ENCODE measurements around the gene OR10AG1. TPM values are rescaled to one million over a fixed set of nuclear protein-coding genes. Genes with fewer than 3 reads are reported as not detected.

Gene OR10AG1
- total and polyA plus RNA-seq, 2 of the 8 experiments (the other 6 are each of a cell fraction or from before 2014, with no cell fraction given) = not detected

DNA sequence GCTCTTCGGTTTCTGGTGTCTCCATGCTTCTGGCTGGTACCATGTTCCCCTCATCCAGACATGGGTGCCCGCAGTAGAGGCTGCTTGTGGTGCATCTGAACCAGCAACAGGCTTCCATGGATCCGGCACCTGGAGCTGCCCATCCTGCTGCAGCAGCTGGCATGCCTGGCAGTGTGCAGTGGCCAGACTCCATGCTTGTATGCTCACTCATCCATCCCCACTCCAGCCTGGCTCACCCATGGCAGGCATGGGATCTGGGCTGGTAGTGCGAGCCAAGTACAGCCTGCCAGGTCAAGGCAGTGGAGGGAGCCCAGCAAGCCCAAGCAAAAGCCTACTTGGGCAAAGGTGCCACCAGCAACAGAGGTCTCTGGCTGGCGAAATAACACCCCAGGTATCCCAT, 49.2 kb downstream of the OR10AG1 start:
- CTCF ChIA-PET (ENCODE audit: partially characterized antibody) = no interaction called here
- DNase-seq (ENCODE audit: low read depth in 1 of 2, low spot score in 2 of 2) (no peak), FAIRE-seq (no peak)
- Histone ChIP-seq H3K14ac (ENCODE audit: insufficient read length) (no peak overlapping the region), H3K23me2 (ENCODE audit: low read depth, low read length) (no peaks in the 10 kb centered on the region), H3K18ac (ENCODE audit: extremely low read depth, low read length) (no peak overlapping the region), H3K9ac (replicated peaks in 1 of 4; ENCODE audit: extremely low read depth in 1 of 4, low read depth in 3 of 4, low read length in 3 of 4) (no peak overlapping the region), H3K9me3 (ENCODE audit: insufficient read depth in 2 of 2, low read depth in 1 of 2, low read length in 1 of 2) (peaks cover 4 to 8% of the 10 kb centered on the region in 2 experiments; a peak in 3 of 4 replicates), H3K27me3 (replicated peaks in 1 of 4; ENCODE audit: control insufficient read depth in 3 of 4, extremely low read depth in 1 of 4, insufficient read depth in 3 of 4, low read length in 3 of 4) (no peaks in the 10 kb centered on the region), H3K4me2 (ENCODE audit: insufficient read depth in 1 of 2, low read depth in 2 of 2, low read length in 2 of 2) (no peak overlapping the region), H2BK15ac (ENCODE audit: low read length) (no peak overlapping the region), H3K4me1 (replicated peaks in 1 of 4; ENCODE audit: control insufficient read depth in 3 of 4, insufficient read depth in 4 of 4, low read length in 3 of 4) (no peaks in the 10 kb centered on the region), H3K4me3 (ENCODE audit: extremely low read depth in 1 of 4, insufficient read depth in 2 of 4, low read depth in 3 of 4, low read length in 4 of 4) (no peak overlapping the region), H2BK5ac (ENCODE audit: low read depth, low read length) (no peak overlapping the region), H2AK5ac (ENCODE audit: low read depth, low read length) (no peak overlapping the region), H2AFZ (ENCODE audit: low read length) (no peak overlapping the region), H4K8ac (ENCODE audit: extremely low read depth, insufficient read depth, low read length) (no peak overlapping the region), H3K56ac (replicated peaks; ENCODE audit: insufficient read length, low read depth, low read length) (no peak overlapping the region), H3K36me3 (ENCODE audit: control insufficient read depth in 2 of 4, insufficient read depth in 4 of 4, low read length in 3 of 4) (no peaks in the 10 kb centered on the region), H4K5ac (ENCODE audit: insufficient read length, low read depth, low read length) (no peak overlapping the region), H3K23ac (ENCODE audit: insufficient read length) (no peak overlapping the region), H2BK12ac (ENCODE audit: low read depth, low read length) (no peak overlapping the region), H3K79me1 (ENCODE audit: low read depth, low read length) (no peaks in the 10 kb centered on the region), H3K4ac (replicated peaks; ENCODE audit: insufficient read length, low read depth, low read length) (no peak overlapping the region), H2BK120ac (replicated peaks; ENCODE audit: low read depth, low read length) (no peak overlapping the region), H2BK20ac (ENCODE audit: low read length) (no peak overlapping the region), H3K79me2 (ENCODE audit: control insufficient read depth in 1 of 2, insufficient read depth in 2 of 2, low read length in 2 of 2) (no peaks in the 10 kb centered on the region), H3K27ac (ENCODE audit: low read depth, low read length) (no peak overlapping the region), H4K20me1 (replicated peaks in 1 of 2; ENCODE audit: control insufficient read depth in 1 of 2, insufficient read depth in 2 of 2, low read length in 2 of 2) (no peaks in the 10 kb centered on the region), H4K91ac (replicated peaks; ENCODE audit: insufficient read length, low read length) (no peak overlapping the region)
- POLR2A ChIA-PET (ENCODE audit: partially characterized antibody) = no interaction called here
- WGBS, 2 experiments (ENCODE audit: extremely low coverage in 1 of 2, insufficient coverage in 1 of 2, insufficient read length in 1 of 2, insufficient replicate concordance in 2 of 2, low coverage in 1 of 2, low lambda C conversion rate in 2 of 2, missing lambda C conversion rate in 1 of 2) = 95% methylated on average over 5 of the region's 5 CpGs; no CpG with 5 or more reads in 1 of the 2 experiments
- TF ChIP-seq RAD21 (IDR thresholded peaks at IDR 0.05 in 1 of 2, conservative IDR thresholded peaks at IDR 0.05 in 1 of 2; ENCODE audit: low read depth in 2 of 2, low read length in 2 of 2) = no peak
- no peak for TF ChIP-seq SP4 (IDR thresholded peaks at IDR 0.05; ENCODE audit: low read length)
- TF ChIP-seq BRCA1 (IDR thresholded peaks at IDR 0.05; ENCODE audit: low read depth, low read length) = no peak
- no peak for TF ChIP-seq CHD2 (IDR thresholded peaks at IDR 0.05; ENCODE audit: low read length)
- no peak for TF ChIP-seq ASH2L (IDR thresholded peaks at IDR 0.05; ENCODE audit: low read length)
- no peak for TF ChIP-seq POU5F1 (IDR thresholded peaks at IDR 0.05; ENCODE audit: low read depth, low read length)
- TF ChIP-seq, protein P1, sequence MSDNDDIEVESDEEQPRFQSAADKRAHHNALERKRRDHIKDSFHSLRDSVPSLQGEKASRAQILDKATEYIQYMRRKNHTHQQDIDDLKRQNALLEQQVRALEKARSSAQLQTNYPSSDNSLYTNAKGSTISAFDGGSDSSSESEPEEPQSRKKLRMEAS (IDR thresholded peaks at IDR 0.05) = no peak
- TF ChIP-seq, protein P2, sequence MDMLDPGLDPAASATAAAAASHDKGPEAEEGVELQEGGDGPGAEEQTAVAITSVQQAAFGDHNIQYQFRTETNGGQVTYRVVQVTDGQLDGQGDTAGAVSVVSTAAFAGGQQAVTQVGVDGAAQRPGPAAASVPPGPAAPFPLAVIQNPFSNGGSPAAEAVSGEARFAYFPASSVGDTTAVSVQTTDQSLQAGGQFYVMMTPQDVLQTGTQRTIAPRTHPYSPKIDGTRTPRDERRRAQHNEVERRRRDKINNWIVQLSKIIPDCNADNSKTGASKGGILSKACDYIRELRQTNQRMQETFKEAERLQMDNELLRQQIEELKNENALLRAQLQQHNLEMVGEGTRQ (IDR thresholded peaks at IDR 0.05; ENCODE audit: low read length) = no peak
- TF ChIP-seq, protein P3, sequence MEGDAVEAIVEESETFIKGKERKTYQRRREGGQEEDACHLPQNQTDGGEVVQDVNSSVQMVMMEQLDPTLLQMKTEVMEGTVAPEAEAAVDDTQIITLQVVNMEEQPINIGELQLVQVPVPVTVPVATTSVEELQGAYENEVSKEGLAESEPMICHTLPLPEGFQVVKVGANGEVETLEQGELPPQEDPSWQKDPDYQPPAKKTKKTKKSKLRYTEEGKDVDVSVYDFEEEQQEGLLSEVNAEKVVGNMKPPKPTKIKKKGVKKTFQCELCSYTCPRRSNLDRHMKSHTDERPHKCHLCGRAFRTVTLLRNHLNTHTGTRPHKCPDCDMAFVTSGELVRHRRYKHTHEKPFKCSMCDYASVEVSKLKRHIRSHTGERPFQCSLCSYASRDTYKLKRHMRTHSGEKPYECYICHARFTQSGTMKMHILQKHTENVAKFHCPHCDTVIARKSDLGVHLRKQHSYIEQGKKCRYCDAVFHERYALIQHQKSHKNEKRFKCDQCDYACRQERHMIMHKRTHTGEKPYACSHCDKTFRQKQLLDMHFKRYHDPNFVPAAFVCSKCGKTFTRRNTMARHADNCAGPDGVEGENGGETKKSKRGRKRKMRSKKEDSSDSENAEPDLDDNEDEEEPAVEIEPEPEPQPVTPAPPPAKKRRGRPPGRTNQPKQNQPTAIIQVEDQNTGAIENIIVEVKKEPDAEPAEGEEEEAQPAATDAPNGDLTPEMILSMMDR (IDR thresholded peaks at IDR 0.05; ENCODE audit: control extremely low read depth in 1 of 3, insufficient read depth in 1 of 3, low read depth in 1 of 3, low read length in 3 of 3) = no peak
- TF ChIP-seq, protein P4, sequence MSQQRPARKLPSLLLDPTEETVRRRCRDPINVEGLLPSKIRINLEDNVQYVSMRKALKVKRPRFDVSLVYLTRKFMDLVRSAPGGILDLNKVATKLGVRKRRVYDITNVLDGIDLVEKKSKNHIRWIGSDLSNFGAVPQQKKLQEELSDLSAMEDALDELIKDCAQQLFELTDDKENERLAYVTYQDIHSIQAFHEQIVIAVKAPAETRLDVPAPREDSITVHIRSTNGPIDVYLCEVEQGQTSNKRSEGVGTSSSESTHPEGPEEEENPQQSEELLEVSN (IDR thresholded peaks at IDR 0.05) = no peak

All from H1 (cell line).